ENCODE results near the gene CSRNP2. TPM values are rescaled to one million over a fixed set of nuclear protein-coding genes. Genes with fewer than 3 reads are reported as not detected.

CSRNP2 gene
- total and polyA plus RNA-seq, 2 of the 13 experiments (the other 11 are each of a cell fraction or from before 2014, with no cell fraction given), result 4.8 to 7.3 TPM

- TF ChIP-seq ZNF44 (CRISPR knock-in tag; IDR thresholded peaks at IDR 0.05) (peak; percentile 67; the same call in 1 of the 2 replicates), U2AF1 (optimal IDR thresholded peaks at IDR 0.05; ENCODE audit: low read depth, low read length) (no peak), ZNF446 (CRISPR knock-in tag; IDR thresholded peaks at IDR 0.05) (0 out of 2 replicates have a peak, but pooled peaks have one; percentile 10), ZBTB25 (CRISPR knock-in tag; IDR thresholded peaks at IDR 0.05) (peak; percentile 23; the same call in 1 of the 2 replicates), FOXA1 (IDR thresholded peaks at IDR 0.05) (no peak), FOXA1 (CRISPR knock-in tag; IDR thresholded peaks at IDR 0.05) (0 out of 2 replicates have a peak, but pooled peaks have one; percentile 7), ZFAT (CRISPR knock-in tag; conservative IDR thresholded peaks at IDR 0.05) (no peak), ZSCAN25 (CRISPR knock-in tag; IDR thresholded peaks at IDR 0.05) (peak; percentile 62; the same call in 1 of the 2 replicates), HOXA3 (CRISPR knock-in tag; IDR thresholded peaks at IDR 0.05) (peak; percentile 68), DMTF1 (CRISPR knock-in tag; IDR thresholded peaks at IDR 0.05) (no peak), NFYC (CRISPR knock-in tag; IDR thresholded peaks at IDR 0.05) (peak; percentile 87), ZNF589 (CRISPR knock-in tag; conservative IDR thresholded peaks at IDR 0.05) (no peak), THAP11 (CRISPR knock-in tag; IDR thresholded peaks at IDR 0.05) (peak; percentile 89), PAX8 (CRISPR knock-in tag; IDR thresholded peaks at IDR 0.05; ENCODE audit: borderline replicate concordance) (no peak), HMG20A (CRISPR knock-in tag; IDR thresholded peaks at IDR 0.05; ENCODE audit: borderline replicate concordance) (no peak), PHF20 (CRISPR knock-in tag; IDR thresholded peaks at IDR 0.05) (peak; percentile 89), ZNF441 (CRISPR knock-in tag; IDR thresholded peaks at IDR 0.05; ENCODE audit: borderline replicate concordance) (peak; percentile 73), ZNF557 (CRISPR knock-in tag; IDR thresholded peaks at IDR 0.05) (no peak), TOPORS (CRISPR knock-in tag; IDR thresholded peaks at IDR 0.05) (peak; percentile 64), TAF15 (IDR thresholded peaks at IDR 0.05; ENCODE audit: low read depth, low read length, poor library complexity, severe bottlenecking) (no peak), ARID3A (IDR thresholded peaks at IDR 0.05; ENCODE audit: low read depth, low read length) (no peak; the same call in 1 of the 2 replicates), SMAD9 (CRISPR knock-in tag; IDR thresholded peaks at IDR 0.05) (no peak), ZNF17 (CRISPR knock-in tag; IDR thresholded peaks at IDR 0.05) (no peak), ZBTB26 (CRISPR knock-in tag; IDR thresholded peaks at IDR 0.05; ENCODE audit: borderline replicate concordance) (no peak; the same call in 1 of the 2 replicates), ZNF546 (CRISPR knock-in tag; conservative IDR thresholded peaks at IDR 0.05) (no peak)
Observed at GRCh38 chr12:51047655-51048540, 35.5 kb downstream of the CSRNP2 start, which contains the start of gene LETMD1 (continued).

All from HepG2 (cell line).